CD14-positive monocyte (primary cell): ENCODE results near the gene SMYD4. TPM values are rescaled to one million over a fixed set of nuclear protein-coding genes. Genes with fewer than 3 reads are reported as not detected.
A peak's percentile ranks its signal among the peaks of the same experiment; 100 is the strongest.

Experiments
- DNase-seq, 3 donors: peaks; one replicate each; pipeline ENCODE4 v3.0.0-alpha.2; 2011 to 2022
- H2AFZ ChIP-seq: 2 replicates; pipeline ENCODE4 v1.6.0; 2012; ENCODE audit warnings: mild to moderate bottlenecking, low read depth, low read length, inconsistent platforms; ENCODE audit not compliant: insufficient read depth, poor library complexity, severe bottlenecking
- H3K27ac ChIP-seq, 2 donors: 1 replicate in 1 of 2; 2 replicates in 1 of 2; pipeline ENCODE4 v1.5.1; 2012 to 2013; ENCODE audit warnings: low read length in 2 of 2, control low read depth in 1 of 2, inconsistent platforms in 1 of 2, low read depth in 1 of 2, mild to moderate bottlenecking in 1 of 2
- H3K27me3 ChIP-seq, 2 donors: one replicate each; pipeline versions ENCODE4 v1.6.0 to v1.6.1; 2011 to 2013; ENCODE audit warnings: low read length in 2 of 2; ENCODE audit not compliant: control insufficient read depth in 2 of 2, insufficient read depth in 2 of 2
- H3K36me3 ChIP-seq, 2 donors: replicated peaks in 1 of 2; 1 replicate in 1 of 2; 2 replicates in 1 of 2; pipeline versions ENCODE4 v1.5.1 to v1.6.1; 2012 to 2013; ENCODE audit warnings: low read length in 2 of 2, control low read depth in 1 of 2, inconsistent platforms in 1 of 2, mild to moderate bottlenecking in 1 of 2; ENCODE audit not compliant: insufficient read depth in 2 of 2, control insufficient read depth in 1 of 2
- H3K4me1 ChIP-seq, 2 donors: 1 replicate in 1 of 2; 2 replicates in 1 of 2; pipeline versions ENCODE4 v1.5.1 to v1.6.1; 2012 to 2013; ENCODE audit warnings: low read length in 2 of 2, control low read depth in 1 of 2, inconsistent platforms in 1 of 2, mild to moderate bottlenecking in 1 of 2, moderate library complexity in 1 of 2; ENCODE audit not compliant: insufficient read depth in 2 of 2, control insufficient read depth in 1 of 2
- H3K4me2 ChIP-seq: replicated peaks from 2 replicates; pipeline ENCODE3; 2012; ENCODE audit warnings: low read length, moderate library complexity, mild to moderate bottlenecking; ENCODE audit not compliant: poor library complexity, severe bottlenecking; ENCODE audit errors: extremely low read depth
- H3K4me3 ChIP-seq, 3 experiments: fragments of 200-600 bp in 1 of 3; sonication (generic) in 1 of 3; replicated peaks in 1 of 3; 1 replicate in 2 of 3; 2 replicates in 1 of 3; pipeline ENCODE4 v1.5.1; 2011 to 2013; ENCODE audit warnings: low read length in 3 of 3, mild to moderate bottlenecking in 3 of 3, control low read depth in 2 of 3, low read depth in 2 of 3, inconsistent platforms in 1 of 3, moderate library complexity in 1 of 3
- H3K79me2 ChIP-seq: 2 replicates; pipeline ENCODE4 v1.6.0; 2012; ENCODE audit warnings: mild to moderate bottlenecking, control low read depth, inconsistent platforms, low read length, moderate library complexity; ENCODE audit not compliant: insufficient read depth
- H3K9ac ChIP-seq: 2 replicates; pipeline ENCODE4 v1.6.0; 2017; ENCODE audit warnings: low read length, mild to moderate bottlenecking; ENCODE audit not compliant: insufficient read depth, poor library complexity, severe bottlenecking
- H3K9me3 ChIP-seq, 2 donors: replicated peaks in 1 of 2; 1 replicate in 1 of 2; 2 replicates in 1 of 2; pipeline versions ENCODE4 v1.5.1 to v1.6.1; 2012 to 2013; ENCODE audit warnings: low read length in 2 of 2, control low read depth in 1 of 2; ENCODE audit not compliant: control insufficient read depth in 1 of 2, insufficient read depth in 1 of 2
- H4K20me1 ChIP-seq: 2 replicates; pipeline ENCODE4 v1.6.0; 2012; ENCODE audit warnings: mild to moderate bottlenecking, low read length, control low read depth, moderate library complexity; ENCODE audit not compliant: insufficient read depth
- H3K27ac Mint-ChIP-seq, 7 donors: one replicate each; pipeline ENCODE4 v1.8.0; 2020; ENCODE audit warnings: mild to moderate bottlenecking in 7 of 7, mixed read lengths in 7 of 7, moderate library complexity in 6 of 7, inconsistent platforms in 2 of 7
- H3K27me3 Mint-ChIP-seq, 3 donors: one replicate each; pipeline ENCODE4 v1.8.0; 2021 to 2022; ENCODE audit warnings: low read depth in 3 of 3, mild to moderate bottlenecking in 3 of 3, mixed read lengths in 3 of 3, moderate library complexity in 3 of 3, inconsistent platforms in 1 of 3
- H3K36me3 Mint-ChIP-seq, 2 donors: one replicate each; pipeline ENCODE4 v1.8.0; 2020; ENCODE audit warnings: mixed read lengths in 2 of 2, inconsistent platforms in 1 of 2, mild to moderate bottlenecking in 1 of 2
- H3K4me1 Mint-ChIP-seq: one replicate; pipeline ENCODE4 v1.8.0; 2020; ENCODE audit warnings: mild to moderate bottlenecking, mixed read lengths
- H3K4me3 Mint-ChIP-seq, 2 donors: one replicate each; pipeline ENCODE4 v1.8.0; 2020; ENCODE audit warnings: mild to moderate bottlenecking in 2 of 2, mixed read lengths in 2 of 2, moderate library complexity in 1 of 2
- H3K9me3 Mint-ChIP-seq, 7 donors: one replicate each; pipeline ENCODE4 v1.8.0; 2020 to 2022; ENCODE audit warnings: mixed read lengths in 7 of 7, mild to moderate bottlenecking in 6 of 7, moderate library complexity in 6 of 7, inconsistent platforms in 2 of 7
- CTCF ChIP-seq: fragments of 200-600 bp; IDR thresholded peaks from one replicate; pipeline ENCODE4 v1.8.0; 2022; ENCODE audit warnings: antibody characterized with exemption, mild to moderate bottlenecking
- WGBS: methylation state at CpG from one replicate; pipeline ENCODE4 v1.1.5; 2013; ENCODE audit warnings: missing lambda C conversion rate; ENCODE audit not compliant: insufficient coverage; 5-methylcytosine and 5-hydroxymethylcytosine counted together
- intact Hi-C, 2 donors: fragments of 100-400 bp; cut with micrococcal nuclease; formaldehyde crosslinking; loops; one replicate each; pipeline versions ENCODE4 v1.15.0 to v1.15.1; 2023
- polyA plus RNA-seq, 3 donors: library from polyadenylated mRNA; depleted of rRNA in 1 of 3; unstranded in 2 of 3; stranded (reverse) in 1 of 3; fragments of 300-500 nt in 2 of 3; fragments of >200 nt in 1 of 3; fragmentation: Illumina TruSeq in 2 of 3; gene quantifications; 1 replicate in 2 of 3; 2 replicates in 1 of 3; pipeline ENCODE4 v1.2.3, GENCODE V29; 2012 to 2021

Gene SMYD4
- polyA plus RNA-seq, 3 donors: 3.2 to 7.6 (median 6.1) TPM

GRCh38 chr17:1755252-1755826 is 74.4 kb downstream of the SMYD4 start:
- H3K9ac ChIP-seq: no peak overlapping the region
- intact Hi-C loops: no loop called here
- no peaks in the 10 kb centered on the region for H3K9me3 Mint-ChIP-seq

GRCh38 chr17:1754430-1755112 is 75.1 kb downstream of the SMYD4 start:
- H3K4me3 Mint-ChIP-seq: no peak overlapping the region
- Histone ChIP-seq H3K9me3 (no peaks in the 10 kb centered on the region), H4K20me1 (no peaks in the 10 kb centered on the region), H3K9ac (no peak overlapping the region), H3K79me2 (no peaks in the 10 kb centered on the region), H2AFZ (no peak overlapping the region), H3K27me3 (no peaks in the 10 kb centered on the region), H3K4me3 (no peak overlapping the region), H3K36me3 (no peaks in the 10 kb centered on the region), H3K4me1 (peaks cover 40 to 43% of the 10 kb centered on the region in 2 donors), H3K27ac (no peak overlapping the region), H3K4me2 (no peak overlapping the region)
- H3K27ac Mint-ChIP-seq: peak overlapping the region in 2 of 7 donors; percentile 46 to 86
- no peak for DNase-seq
- H3K9me3 Mint-ChIP-seq: no peaks in the 10 kb centered on the region
- H3K36me3 Mint-ChIP-seq: peaks cover 0 to 2% of the 10 kb centered on the region in 2 donors
- 92% methylated on average over 10 of the region's 25 CpGs for WGBS
- no peak for TF ChIP-seq CTCF
- intact Hi-C loops: no loop called here
- H3K27me3 Mint-ChIP-seq: peaks cover 0 to 6% (median 0%) of the 10 kb centered on the region in 3 donors
- peaks cover 39% of the 10 kb centered on the region for H3K4me1 Mint-ChIP-seq

More at GRCh38 chr17:1755252-1755826, 74.4 kb downstream of the SMYD4 start:
- no peak for TF ChIP-seq CTCF
- WGBS: 81% methylated on average over 17 of the region's 20 CpGs
- Histone ChIP-seq H3K79me2 (no peaks in the 10 kb centered on the region), H3K4me1 (peaks cover 45 to 48% of the 10 kb centered on the region in 2 donors), H3K36me3 (no peaks in the 10 kb centered on the region), H3K9me3 (no peaks in the 10 kb centered on the region), H3K4me3 (no peak overlapping the region), H3K27me3 (no peaks in the 10 kb centered on the region), H2AFZ (no peak overlapping the region), H3K27ac (no peak overlapping the region), H4K20me1 (no peaks in the 10 kb centered on the region), H3K4me2 (no peak overlapping the region)
- Mint-ChIP-seq H3K4me1 (peaks cover 44% of the 10 kb centered on the region), H3K27me3 (peaks cover 0 to 5% (median 0%) of the 10 kb centered on the region in 3 donors), H3K27ac (no peak overlapping the region), H3K36me3 (peaks cover 0 to 2% of the 10 kb centered on the region in 2 donors), H3K4me3 (no peak overlapping the region)
- DNase-seq: no peak
